Measurements from ENCODE around the gene SLC40A1. TPM values are rescaled to one million over a fixed set of nuclear protein-coding genes. Genes with fewer than 3 reads are reported as not detected.

SLC40A1 gene
- total RNA-seq, 1 experiment from 2014 or later = 109 TPM

DNA sequence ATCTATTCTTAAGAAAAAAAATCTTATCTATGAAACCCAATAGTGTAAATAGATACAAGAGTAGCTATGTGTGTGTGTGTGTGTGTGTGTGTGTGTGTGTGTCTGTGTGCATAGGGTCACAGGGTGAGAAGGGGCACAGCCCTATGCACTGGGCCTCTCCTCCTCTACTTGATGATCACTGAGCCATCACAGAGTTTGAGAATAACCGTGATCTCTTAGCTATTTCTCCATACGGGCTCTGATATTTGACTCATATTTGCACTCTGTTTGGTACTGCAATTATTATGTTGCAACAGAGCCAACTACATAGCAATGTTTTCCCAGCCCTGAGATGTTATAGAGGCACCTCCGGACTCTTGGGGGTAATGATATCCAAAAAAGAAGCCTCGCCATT lies 28.8 kb upstream of the SLC40A1 start:
- H3K4me1 Mint-ChIP-seq (ENCODE audit: low read depth, unreplicated experiment) = peaks cover 26% of the 10 kb centered on the region
- no peaks in the 10 kb centered on the region for H3K27me3 Mint-ChIP-seq (ENCODE audit: insufficient read depth, unreplicated experiment)
- ChIA-PET POLR2A (no interaction called here), CTCF (no interaction called here)
- Histone ChIP-seq H3K4me3 (ENCODE audit: low read depth, low read length) (no peak overlapping the region), H3K27me3 (replicated peaks; ENCODE audit: control insufficient read depth, insufficient read depth, low read length) (no peaks in the 10 kb centered on the region), H3K9me3 (no peaks in the 10 kb centered on the region), H3K36me3 (ENCODE audit: control insufficient read depth, insufficient read depth, low read length) (no peaks in the 10 kb centered on the region), H3K4me1 (peaks cover 28% of the 10 kb centered on the region)
- H3K4me3 Mint-ChIP-seq (ENCODE audit: unreplicated experiment) = no peak overlapping the region
- no TSS peak for BruUV-seq (replicated peaks)
- intact Hi-C loops (cut with micrococcal nuclease; ENCODE audit: unreplicated experiment) = no loop called here
- H3K27ac Mint-ChIP-seq (ENCODE audit: unreplicated experiment) = no peak overlapping the region
- DNase-seq = no peak
- no peaks in the 10 kb centered on the region for H3K9me3 Mint-ChIP-seq (ENCODE audit: unreplicated experiment)
- TF ChIP-seq, protein P1, sequence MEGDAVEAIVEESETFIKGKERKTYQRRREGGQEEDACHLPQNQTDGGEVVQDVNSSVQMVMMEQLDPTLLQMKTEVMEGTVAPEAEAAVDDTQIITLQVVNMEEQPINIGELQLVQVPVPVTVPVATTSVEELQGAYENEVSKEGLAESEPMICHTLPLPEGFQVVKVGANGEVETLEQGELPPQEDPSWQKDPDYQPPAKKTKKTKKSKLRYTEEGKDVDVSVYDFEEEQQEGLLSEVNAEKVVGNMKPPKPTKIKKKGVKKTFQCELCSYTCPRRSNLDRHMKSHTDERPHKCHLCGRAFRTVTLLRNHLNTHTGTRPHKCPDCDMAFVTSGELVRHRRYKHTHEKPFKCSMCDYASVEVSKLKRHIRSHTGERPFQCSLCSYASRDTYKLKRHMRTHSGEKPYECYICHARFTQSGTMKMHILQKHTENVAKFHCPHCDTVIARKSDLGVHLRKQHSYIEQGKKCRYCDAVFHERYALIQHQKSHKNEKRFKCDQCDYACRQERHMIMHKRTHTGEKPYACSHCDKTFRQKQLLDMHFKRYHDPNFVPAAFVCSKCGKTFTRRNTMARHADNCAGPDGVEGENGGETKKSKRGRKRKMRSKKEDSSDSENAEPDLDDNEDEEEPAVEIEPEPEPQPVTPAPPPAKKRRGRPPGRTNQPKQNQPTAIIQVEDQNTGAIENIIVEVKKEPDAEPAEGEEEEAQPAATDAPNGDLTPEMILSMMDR (IDR thresholded peaks at IDR 0.05; ENCODE audit: insufficient read depth in 1 of 2, low read depth in 1 of 2, low read length in 1 of 2, severe bottlenecking in 1 of 2, unreplicated experiment in 1 of 2) = no peak
- no peaks in the 10 kb centered on the region for H3K36me3 Mint-ChIP-seq (ENCODE audit: insufficient read depth, unreplicated experiment)

- H3K4me1 Mint-ChIP-seq (ENCODE audit: low read depth, unreplicated experiment) = peaks cover 24% of the 10 kb centered on the region
- no peak overlapping the region for H3K4me3 Mint-ChIP-seq (ENCODE audit: unreplicated experiment)
- Histone ChIP-seq H3K4me1 (peaks cover 24% of the 10 kb centered on the region), H3K36me3 (ENCODE audit: control insufficient read depth, insufficient read depth, low read length) (no peaks in the 10 kb centered on the region), H3K4me3 (ENCODE audit: low read depth, low read length) (no peak overlapping the region), H3K27me3 (replicated peaks; ENCODE audit: control insufficient read depth, insufficient read depth, low read length) (no peaks in the 10 kb centered on the region), H3K9me3 (no peaks in the 10 kb centered on the region)
- no peaks in the 10 kb centered on the region for H3K9me3 Mint-ChIP-seq (ENCODE audit: unreplicated experiment)
- no peak overlapping the region for H3K27ac Mint-ChIP-seq (ENCODE audit: unreplicated experiment)
- BruUV-seq (replicated peaks) = no TSS peak
- POLR2A ChIA-PET = no interaction called here
- H3K27me3 Mint-ChIP-seq (ENCODE audit: insufficient read depth, unreplicated experiment) = no peaks in the 10 kb centered on the region
- no peaks in the 10 kb centered on the region for H3K36me3 Mint-ChIP-seq (ENCODE audit: insufficient read depth, unreplicated experiment)
- DNase-seq = no peak
- TF ChIP-seq, protein P1 (IDR thresholded peaks at IDR 0.05; ENCODE audit: insufficient read depth in 1 of 2, low read depth in 1 of 2, low read length in 1 of 2, severe bottlenecking in 1 of 2, unreplicated experiment in 1 of 2) = no peak
- CTCF ChIA-PET = no interaction called here
- intact Hi-C loops (cut with micrococcal nuclease; ENCODE audit: unreplicated experiment) = no loop called here
These were observed 28.3 kb upstream of the SLC40A1 start for GRCh38 chr2:189608795-189609422.

DNA sequence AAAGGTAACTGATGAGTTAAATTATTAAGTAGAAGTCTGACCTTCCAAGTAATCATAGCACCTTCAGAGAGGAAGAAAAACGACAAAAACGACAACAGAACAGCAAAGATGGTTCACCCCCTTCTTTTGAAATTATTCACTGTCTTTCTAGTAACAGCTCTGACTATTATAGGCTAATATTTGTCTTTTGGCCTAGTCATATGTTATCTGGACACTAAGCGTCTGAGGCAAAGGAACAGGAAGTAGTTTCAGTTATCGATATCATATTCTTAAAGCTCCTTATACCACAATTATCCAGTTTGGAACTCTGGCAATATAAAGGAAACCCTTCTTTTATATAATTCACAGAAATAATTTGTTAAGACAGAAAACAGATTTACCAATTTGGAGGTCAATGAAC lies 27.6 kb upstream of the SLC40A1 start:
- H3K4me1 ChIP-seq = peaks cover 17% of the 10 kb centered on the region
- no peak for DNase-seq
- H3K27me3 ChIP-seq (replicated peaks; ENCODE audit: control insufficient read depth, insufficient read depth, low read length) = no peaks in the 10 kb centered on the region
- H3K36me3 ChIP-seq (ENCODE audit: control insufficient read depth, insufficient read depth, low read length) = no peaks in the 10 kb centered on the region
- no TSS peak for BruUV-seq (replicated peaks)
- intact Hi-C loops (cut with micrococcal nuclease; ENCODE audit: unreplicated experiment) = no loop called here
- no peak overlapping the region for H3K27ac Mint-ChIP-seq (ENCODE audit: unreplicated experiment)
- H3K9me3 ChIP-seq = no peaks in the 10 kb centered on the region
- peaks cover 19% of the 10 kb centered on the region for H3K4me1 Mint-ChIP-seq (ENCODE audit: low read depth, unreplicated experiment)
- no peaks in the 10 kb centered on the region for H3K27me3 Mint-ChIP-seq (ENCODE audit: insufficient read depth, unreplicated experiment)
- no peaks in the 10 kb centered on the region for H3K9me3 Mint-ChIP-seq (ENCODE audit: unreplicated experiment)
- TF ChIP-seq, protein P1 (IDR thresholded peaks at IDR 0.05; ENCODE audit: insufficient read depth in 1 of 2, low read depth in 1 of 2, low read length in 1 of 2, severe bottlenecking in 1 of 2, unreplicated experiment in 1 of 2) = no peak
- no peaks in the 10 kb centered on the region for H3K36me3 Mint-ChIP-seq (ENCODE audit: insufficient read depth, unreplicated experiment)
- H3K4me3 ChIP-seq (ENCODE audit: low read depth, low read length) = no peak overlapping the region
- H3K4me3 Mint-ChIP-seq (ENCODE audit: unreplicated experiment) = no peak overlapping the region
- ChIA-PET POLR2A (no interaction called here), CTCF (no interaction called here)

Measured in Caco-2 (cell line).